ENCODE results near the gene METTL18.

The METTL18 gene

DNA sequence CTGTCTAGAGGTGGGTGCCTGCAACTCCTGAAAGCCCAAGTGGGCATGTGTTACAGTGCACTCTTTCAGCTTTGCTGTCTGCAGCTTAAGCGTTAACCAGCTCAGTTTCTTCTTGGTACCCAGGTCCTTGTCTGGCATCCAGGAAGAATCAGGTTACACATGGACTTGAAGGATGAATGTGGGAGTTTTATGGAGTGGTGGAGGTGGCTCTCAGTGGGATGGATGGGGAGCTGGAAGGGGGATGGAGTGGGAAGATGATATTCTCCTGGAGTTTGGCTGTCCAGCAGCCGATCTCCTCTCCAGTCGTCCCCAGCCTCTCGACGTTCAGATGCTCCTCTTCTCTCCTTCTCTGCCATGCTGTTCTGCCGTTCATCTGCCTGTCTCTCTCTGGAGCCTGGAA is 9.4 kb downstream of the METTL18 start:
- no peak for DNase-seq (ENCODE audit: low read depth)

DNA sequence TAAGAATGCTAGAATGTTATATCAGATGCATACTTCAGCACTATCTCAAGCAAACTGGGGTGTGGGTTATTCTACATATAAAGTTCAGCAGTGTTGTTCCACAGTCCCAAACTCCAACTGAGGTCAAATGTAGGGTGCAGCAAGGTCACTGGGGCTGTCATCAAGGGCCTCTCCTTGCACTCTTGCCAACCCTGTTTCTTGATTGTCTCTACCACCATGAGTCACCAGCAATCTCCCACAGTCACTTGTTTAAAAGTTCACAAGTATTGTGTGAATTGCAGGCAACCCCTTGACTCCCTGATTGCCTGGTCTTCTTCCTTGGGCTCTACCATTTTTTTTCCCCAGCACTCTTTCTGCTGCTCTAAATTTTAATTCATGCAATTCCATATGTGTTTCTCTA is 10.6 kb downstream of the METTL18 start:
- DNase-seq (ENCODE audit: low read depth): no peak

DNA sequence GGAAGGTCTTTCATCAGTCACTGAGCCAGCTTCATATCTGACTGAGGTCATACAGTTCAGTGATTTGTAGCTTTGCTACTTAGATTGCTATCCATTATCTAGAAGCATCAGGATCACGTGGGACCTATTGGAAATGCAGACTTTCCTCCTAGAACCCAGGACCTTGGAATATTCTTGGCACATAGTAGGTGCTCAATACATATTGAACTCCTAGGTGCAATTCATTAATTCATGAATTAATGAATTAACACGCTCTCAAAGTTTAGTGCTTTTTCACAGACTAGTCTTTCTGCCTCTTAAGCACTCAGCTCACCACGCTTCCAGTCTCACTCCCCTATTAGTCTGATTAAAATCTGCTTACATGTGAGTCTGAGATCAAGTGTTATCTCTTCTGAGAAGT is 12.1 kb downstream of the METTL18 start:
- no peak for DNase-seq (ENCODE audit: low read depth)

DNA sequence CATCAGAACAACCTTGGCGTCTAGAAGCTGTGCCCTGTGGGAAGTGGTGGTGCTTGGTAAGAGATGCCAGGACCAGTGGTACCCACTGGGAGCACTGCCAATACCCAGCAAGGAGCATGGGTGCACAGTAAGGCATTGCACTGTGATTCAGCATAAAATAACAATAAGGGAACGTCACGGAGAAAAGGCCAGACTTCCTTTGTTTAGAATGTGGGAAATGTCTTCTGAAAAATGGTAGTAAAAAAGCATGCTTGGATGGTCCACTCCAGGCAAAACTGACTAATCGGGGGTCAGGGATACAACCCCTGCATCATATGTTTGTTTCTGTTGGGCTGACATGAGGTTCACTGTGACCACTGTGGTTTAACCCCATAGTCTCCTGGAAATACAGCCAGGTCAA is 14.7 kb downstream of the METTL18 start:
- DNase-seq (ENCODE audit: low read depth): peak; percentile 69

DNA sequence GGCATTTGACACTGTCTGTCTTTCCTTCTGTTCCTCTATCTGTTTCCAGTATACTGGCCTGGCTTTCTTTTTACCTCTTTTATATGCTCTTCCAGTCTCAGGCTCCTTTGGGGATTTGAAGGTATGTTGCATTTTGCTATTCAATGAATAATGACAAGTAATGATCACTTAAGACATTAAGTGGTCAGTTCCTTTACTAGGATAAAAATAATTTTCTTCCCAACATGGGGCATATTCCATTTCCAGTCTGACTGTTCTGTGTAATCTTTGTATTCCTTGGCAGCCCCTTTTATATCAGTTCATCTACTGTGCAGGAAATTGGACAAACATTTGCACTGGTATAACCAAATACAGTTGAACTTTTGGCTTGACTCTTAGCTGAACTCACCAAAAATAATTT is 15.6 kb downstream of the METTL18 start:
- peak; percentile 3 for DNase-seq (ENCODE audit: low read depth)

DNA sequence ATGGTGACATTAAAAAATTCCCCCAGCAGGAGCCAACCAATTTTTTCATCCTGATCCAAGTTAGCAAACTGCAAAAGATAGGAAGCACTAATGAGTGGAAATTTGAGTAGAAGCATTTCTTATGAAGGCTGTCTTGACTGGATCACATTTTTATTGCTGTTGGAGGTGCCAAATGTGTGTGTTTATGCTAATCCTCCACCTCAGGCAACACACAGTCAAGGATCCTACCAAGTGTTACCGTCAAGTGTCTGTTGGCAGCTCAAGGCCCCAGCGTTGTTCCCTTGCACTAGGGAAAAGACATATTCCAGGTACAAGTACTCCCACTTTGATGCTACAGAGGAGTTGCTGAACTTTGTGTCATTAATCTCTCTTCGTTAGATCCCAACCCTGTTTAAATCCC is 18.3 kb downstream of the METTL18 start:
- no peak for DNase-seq (ENCODE audit: low read depth)

DNA sequence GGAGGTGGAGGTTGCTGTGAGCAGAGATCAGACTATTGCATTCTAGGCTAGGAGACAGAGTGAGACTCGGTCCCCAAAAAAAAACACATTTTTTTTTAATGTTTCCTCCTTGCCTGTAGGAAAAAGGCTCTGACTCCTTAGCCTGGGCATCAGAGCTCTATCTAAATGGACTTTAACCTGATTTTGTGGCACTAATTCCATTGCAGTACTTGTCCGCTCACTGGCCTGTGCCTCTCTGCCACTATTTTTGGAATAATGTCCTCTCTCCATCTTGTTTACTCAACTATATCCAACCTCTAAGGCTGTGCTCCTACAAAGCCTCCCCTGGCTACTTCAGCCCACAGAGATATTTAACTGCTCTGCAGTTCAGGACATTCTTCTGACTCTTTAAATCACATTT is 26.5 kb downstream of the METTL18 start:
- no peak for DNase-seq (ENCODE audit: low read depth)

DNA sequence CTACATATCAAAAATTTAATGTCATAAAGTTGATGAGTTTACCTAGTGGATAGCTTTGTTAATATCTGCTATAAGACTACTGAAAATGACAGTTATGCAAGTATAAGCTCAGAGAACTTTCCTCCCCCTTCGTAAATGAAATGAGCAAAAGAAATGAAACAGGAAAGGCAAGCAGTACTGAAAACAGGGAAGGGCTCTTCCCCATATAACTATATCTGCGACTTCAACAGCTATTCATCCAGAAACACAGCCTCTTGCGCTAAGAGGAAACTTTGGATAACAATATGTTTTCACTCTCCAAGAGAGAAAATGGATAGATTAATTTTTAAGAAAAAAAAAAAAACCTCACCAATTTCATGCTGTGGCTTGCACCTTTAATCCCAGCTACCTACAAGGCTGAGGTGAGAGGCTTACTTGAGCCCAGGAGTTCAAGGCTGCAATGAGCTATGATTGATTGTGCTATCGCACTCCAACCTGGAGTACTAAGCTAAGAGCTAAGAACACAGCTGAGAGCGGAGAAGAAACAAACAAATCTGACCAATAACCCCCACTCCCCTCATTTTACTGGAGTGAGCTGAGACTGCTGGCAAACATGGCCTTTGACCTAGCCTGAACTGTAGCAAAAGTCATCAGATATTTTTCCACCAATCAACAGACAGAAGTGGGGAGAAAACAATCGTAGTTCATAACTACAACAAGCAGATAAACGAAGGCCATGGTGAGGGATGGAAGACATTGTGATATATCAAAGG is 29.0 kb downstream of the METTL18 start:
- no peak for DNase-seq (ENCODE audit: low read depth)

DNA sequence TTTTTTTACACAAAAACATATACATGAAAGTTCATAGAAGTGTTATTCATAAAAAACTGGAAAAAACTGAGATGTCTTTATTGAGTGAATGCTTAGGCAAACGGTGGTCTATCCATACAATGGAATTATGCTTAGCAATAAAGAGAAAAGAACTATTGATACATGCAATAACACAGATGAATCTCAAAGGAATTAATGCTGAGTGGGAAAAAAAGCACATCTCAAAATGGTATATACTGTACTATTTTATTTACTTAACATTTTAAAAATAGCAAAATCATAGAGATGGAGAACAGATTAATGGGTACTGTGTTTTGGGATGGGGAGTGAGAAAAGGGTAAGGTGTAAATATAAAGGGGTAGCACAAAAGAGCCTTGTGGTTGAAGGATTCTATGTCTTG is 29.8 kb downstream of the METTL18 start:
- DNase-seq (ENCODE audit: low read depth): no peak

DNA sequence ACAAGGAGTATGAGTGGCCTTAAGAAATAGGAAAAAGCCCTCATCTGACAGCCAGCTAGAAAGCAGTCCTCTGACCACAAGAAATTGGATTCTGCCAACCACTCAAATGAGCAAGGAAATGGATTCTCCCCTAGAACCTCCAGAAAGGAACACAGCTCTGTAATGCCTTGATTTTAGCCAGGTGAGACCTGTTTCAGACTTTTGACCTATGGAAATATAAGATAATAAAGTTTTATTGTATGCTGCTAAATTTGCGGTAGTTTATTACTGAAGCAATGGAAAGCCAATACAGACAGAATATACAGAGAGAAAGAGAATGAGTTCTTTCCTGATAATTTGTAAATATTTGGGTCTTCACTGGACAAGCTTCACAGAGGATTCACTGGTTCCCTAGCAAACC is 32.0 kb downstream of the METTL18 start:
- DNase-seq (ENCODE audit: low read depth): no peak

DNA sequence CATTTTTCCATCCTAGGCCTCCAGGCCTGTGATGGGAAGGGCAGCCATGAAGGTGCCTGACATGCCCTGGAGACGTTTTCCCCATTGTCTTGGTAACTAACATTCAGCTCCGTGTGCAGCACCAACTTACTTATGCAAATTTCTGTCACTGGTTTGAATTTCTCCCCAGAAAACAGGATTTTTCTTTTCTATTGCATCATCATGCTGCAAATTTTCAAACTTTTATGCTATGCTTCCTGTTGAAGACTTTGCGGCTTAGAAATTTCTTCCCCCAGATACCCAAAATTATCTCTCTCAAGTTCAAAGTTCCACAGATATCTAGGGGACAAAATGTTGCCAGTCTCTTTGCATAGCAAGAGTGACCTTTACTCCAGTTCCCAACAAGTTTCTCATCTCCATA is 35.7 kb downstream of the METTL18 start:
- DNase-seq (ENCODE audit: low read depth): no peak

DNA sequence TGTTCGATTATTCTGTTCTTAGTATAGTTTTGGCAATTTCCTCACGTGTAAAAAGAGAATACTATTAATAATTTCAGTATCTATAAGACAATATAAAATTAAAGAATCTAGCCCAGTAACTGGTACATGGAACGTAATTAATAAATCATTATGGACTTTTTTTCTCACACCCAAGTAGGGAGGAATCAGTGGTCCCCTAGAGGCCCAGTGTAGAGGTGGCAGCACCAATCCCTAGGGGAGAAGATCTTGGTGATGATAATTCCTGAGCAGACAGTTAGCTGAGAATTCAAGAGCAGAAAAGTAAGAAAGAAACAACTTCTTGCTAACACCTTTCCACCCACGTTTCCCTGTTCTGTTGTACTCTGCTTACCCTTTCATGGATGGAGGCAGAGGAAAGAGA is 41.2 kb downstream of the METTL18 start:
- DNase-seq (ENCODE audit: low read depth): no peak

DNA sequence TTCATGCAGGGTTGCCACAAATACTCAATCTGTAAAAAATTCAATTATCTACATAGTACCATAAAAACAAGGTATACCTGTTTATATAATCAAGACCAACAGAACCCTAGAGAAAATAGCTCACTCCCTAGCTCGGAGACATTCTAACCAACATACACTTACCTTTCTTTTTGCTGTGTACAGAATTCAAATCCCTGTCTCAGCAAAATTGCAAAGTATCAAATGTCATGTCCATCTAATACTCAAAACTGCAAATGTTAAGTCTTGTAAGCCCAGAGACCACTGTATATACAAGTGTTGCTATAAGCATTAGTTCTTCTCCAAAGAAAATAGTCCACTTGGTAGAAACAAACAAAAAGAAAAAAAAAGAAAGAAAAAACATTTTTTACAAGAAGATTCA is 44.7 kb downstream of the METTL18 start:
- no peak for DNase-seq (ENCODE audit: low read depth)

DNA sequence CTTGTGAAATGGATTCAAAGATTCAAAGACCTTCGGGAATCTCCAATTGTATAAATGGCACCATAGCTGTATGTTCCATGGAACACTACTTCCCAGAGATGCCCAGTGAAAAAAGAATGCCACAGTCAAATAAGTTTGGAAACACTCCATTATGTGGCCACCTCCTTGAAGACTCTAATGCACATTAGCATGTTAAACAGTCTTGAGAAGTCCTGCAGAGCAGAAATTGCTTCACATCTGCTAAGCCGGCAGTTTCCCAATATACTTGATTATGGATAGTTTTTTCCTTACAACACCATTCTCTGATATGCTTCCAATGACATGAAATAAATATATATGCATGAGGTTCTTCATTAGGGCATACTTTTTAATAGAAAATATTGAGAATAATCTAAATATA is 48.2 kb downstream of the METTL18 start:
- DNase-seq (ENCODE audit: low read depth): no peak

DNA sequence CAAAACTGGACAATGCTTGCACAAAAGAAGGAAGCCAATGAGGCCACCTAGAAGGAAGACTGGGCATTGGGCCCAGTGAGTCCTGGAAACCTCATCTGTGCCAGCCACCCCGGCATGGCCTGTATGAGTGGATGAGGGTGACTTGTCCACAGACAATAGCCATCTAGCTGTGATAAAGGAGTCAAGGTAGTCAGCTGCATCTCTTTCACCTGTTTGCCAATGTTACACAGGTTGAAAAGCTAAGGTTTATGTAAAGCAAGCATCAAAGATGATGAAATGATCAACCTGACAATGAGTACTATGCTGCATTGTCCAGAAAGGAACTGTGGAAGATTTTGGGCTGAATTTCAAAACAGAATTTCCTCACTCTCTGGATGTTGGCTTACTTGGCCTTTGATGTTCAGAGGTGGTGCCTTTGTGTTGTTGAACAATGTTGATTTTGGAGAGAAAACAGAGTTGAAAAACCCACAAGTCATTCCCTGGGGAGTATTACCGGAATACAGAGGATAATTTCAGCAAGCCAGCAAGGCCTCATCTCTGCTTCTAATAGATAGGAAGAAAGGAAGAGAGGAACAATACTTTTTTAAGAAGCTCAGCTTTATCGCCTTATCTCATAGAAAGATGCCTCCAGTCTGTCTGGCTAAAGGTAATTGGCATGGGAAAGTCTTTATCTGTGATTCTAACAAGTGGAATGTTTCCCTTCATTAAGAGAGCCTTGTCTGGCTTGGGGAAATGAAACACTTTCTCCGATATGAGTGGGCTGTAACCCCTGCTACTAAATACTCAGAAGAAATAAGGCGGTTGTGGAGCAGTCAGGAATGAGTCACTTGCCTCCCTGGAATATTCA is 49.5 kb downstream of the METTL18 start:
- peak; percentile 3 for DNase-seq (ENCODE audit: low read depth)
